ENCODE data around the gene RESP18.

RESP18 gene

DNA sequence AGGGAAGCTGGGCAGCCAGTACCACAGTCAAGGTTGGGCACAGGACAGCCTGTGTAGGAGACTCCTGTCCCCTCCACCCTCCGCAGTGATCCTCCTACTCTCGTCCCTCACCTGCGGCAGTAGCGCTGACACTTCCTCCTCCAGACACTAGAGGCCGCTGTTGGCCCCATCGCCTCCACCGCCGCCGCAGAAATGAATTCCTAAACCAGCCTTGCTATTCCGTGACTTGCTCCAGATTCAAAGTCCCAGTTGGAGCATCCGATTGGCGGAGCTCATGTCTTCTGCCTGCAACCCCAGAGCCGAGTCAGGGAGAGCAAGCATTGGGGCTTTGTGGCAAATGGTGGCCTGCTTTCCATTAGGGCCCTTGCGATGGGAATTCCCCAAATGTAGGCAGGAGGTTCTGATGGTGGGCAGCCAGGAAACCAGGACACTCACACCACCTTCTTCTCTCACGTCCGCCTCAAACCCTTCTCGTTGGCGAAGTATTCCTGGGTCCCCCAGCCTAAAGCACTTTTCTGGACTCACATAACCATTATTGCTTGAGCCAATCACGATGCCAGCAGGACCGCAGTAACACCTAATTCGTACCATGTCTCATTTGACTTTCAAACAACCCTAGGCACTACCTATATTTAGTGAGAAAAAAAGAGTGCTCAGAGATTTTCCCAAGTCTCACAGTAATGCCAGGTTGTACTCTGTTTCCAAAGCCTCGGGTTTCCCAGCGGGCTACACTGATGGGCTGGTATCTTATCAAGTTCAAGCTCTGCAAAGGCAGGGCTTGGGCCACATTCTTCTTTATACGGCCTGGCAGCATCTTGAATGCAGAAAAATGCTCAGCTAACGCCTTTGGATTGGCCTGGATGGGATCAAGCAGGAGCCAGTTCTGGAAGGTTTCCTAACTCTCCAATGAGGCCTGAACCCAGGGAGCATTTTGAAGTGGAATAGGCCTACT, 54.6 kb downstream of the RESP18 start:
- peak; percentile 63 for DNase-seq (ENCODE audit: low read depth)

All from GM04504 (cell line).